Activated CD4-positive, alpha-beta T cell treated with anti-CD3 and anti-CD28 coated beads, Interleukin-2, Interleukin-6, amounts not matched to agents 100 ng/mL and 50 ng/mL, durations not matched to agents 16 hours and 8 hours (primary cell): Measurements from ENCODE around the gene DTNA.
"Not testable (repeated sequence)": the region's sequence is repeated elsewhere in the genome, so short reads cannot be mapped to it uniquely, and the experiment has no call there.

Experiments
- DNase-seq: peaks from one replicate; pipeline ENCODE4 v3.0.0-alpha.2; 2020

The DTNA gene

DNA sequence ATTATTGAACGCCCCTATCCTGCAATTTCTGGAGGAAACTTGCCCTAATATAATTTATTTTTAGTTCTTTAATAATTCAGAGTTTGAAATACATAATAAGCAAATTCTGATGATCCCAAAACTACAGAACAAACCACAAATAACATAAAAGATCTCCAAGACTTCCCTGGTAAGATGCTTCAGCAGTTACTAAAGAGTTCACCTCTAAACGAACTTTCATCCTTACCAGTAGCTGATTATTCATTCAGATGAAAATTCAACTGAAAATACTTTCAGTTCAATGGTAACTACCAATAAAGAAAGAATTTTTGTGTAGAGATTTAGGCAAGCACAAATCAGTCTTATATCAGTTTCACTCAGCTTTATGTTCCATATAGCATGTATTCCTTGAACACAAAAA lies 201.0 kb downstream of the DTNA start:
- DNase-seq: no peak

GRCh38 chr18:34911661-34912384 lies 201.7 kb downstream of the DTNA start:
- no peak for DNase-seq

DNA sequence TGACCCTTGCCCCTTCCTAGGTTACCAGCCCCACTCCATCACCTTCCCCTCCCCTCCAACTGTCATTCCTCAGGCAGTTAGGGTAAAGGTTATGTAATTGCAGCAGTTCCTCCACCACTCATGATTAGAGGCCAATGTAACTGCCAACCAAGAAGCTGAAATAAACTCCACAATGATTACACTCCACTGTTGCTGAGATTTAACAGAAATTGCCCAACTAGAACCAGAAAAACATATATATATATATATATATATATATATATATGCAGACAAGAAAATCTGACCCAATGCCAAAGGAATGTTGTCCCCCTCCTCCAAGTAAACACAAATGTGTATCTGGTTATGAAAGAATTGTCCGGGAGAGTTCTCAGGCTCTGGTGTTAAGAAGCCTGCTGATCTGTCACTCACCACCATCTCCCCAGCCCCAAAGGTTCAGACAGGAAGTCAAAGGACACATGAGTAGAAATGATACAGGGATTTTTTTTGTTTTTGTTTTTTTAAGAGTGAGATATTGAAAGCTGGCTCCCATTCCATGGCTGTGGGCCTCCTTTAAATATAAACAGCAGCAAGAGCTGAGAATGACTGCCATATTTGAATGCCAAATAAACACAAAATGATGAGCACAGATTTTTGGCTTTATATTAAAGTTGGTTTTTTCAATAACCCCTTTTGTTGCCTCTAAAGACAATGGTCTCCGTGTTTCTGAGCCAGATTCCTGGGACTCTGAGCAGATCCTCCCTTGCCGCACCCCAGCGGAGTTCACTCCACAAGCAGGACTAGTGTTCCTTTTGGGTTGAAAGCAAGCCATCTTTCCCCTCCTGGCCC lies 204.0 kb downstream of the DTNA start:
- no peak for DNase-seq

- no peak for DNase-seq
Measured at GRCh38 chr18:34915046-34915445, 204.9 kb downstream of the DTNA start.

DNA sequence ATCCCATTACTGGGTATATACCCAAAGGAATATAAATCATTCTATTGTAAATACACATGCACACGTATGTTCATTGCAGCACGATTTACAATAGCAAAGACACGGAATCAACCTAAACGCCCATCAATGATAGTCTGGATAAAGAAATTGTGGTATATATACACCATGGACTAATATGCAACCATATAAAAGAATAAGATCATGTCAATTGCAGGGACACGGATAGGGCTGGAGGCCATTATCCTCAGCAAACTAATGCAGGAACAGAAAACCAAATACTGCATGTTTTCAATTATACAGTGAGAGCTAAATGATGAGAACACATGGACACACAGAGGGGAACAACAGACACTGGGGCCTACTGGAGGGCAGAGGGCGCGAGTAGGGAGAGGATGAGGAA lies 206.4 kb downstream of the DTNA start:
- not testable (repeated sequence) for DNase-seq

- no peak for DNase-seq
Measured at GRCh38 chr18:34918856-34919255, 208.8 kb downstream of the DTNA start.

- no peak for DNase-seq
Measured at GRCh38 chr18:34921226-34921625, 211.1 kb downstream of the DTNA start.

GRCh38 chr18:34921811-34922385 lies 211.8 kb downstream of the DTNA start:
- DNase-seq: no peak

- DNase-seq: not testable (repeated sequence)
Measured at GRCh38 chr18:34922594-34922993, 212.5 kb downstream of the DTNA start.

DNA sequence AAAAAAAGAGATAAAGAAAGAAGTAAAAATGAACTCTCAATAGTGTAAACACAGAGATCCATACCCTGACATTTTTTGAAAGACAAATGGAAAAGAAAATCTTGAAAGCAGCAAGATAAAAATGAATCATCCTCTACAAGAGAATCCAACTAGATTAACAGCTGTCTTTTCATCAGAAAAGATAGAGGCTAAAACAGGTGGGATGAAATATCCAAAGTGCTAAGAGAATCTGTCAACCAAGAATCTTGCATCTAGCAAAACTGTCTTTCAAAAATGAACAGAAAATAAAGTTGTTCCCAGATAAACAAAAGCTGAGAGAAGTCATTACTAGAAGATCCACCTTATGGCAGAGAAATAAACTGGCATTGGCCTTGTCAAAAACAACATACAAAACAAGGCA lies 213.8 kb downstream of the DTNA start:
- DNase-seq: no peak

DNA sequence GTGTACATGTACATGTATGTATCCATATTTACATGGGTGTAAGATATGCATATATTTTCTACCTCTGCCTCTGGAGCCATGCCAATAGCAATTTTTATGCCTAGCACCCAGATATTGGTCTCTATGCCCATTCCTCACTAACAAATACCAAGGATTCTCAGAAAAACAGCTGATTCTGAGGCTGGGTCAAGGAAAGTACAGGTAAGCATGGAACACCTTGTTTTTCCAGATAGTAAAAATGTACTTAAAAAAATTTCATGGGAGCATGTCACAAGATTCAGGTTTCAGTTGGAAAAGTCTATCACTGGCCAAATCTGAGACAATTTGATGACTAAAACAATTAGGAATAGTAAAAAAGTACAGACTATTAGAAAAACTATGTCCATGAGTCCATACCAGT lies 216.6 kb downstream of the DTNA start:
- DNase-seq: no peak

- no peak for DNase-seq
Measured at GRCh38 chr18:34928088-34928753, 218.1 kb downstream of the DTNA start.

DNA sequence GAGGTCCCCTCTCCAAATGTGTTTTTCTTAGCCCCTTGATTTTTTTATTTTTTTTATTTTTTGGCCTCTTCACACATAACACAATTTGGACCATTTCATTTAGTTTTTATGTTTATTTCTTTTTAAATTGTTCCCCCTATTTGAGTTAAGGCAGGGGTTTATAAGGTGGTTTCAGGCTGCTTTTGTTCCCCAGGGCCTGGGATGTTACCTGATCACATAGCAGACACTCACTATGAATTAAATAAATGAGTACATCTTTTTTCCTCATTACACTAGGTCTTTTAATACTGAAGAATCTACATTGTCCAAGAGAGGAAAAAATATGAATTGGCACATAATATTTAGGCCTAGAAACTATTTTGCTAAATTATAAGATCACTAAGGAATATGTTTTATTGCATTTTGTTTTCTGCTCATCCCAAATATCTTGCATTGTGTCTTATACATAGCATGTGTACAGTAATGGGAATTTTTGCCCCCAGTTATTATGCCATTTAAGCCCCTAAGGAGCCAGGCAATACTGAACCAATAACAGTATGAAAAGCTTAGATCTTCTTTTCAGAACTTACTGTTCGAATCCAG lies 218.7 kb downstream of the DTNA start:
- DNase-seq: no peak

- no peak for DNase-seq
Measured at GRCh38 chr18:34929336-34929780, 219.3 kb downstream of the DTNA start.

- no peak for DNase-seq
Measured at GRCh38 chr18:34932363-34932762, 222.3 kb downstream of the DTNA start.

- DNase-seq: no peak
Measured at GRCh38 chr18:34932792-34933466, 222.8 kb downstream of the DTNA start.

GRCh38 chr18:34933909-34934661 lies 224.0 kb downstream of the DTNA start:
- DNase-seq: no peak

- DNase-seq: no peak
Measured at GRCh38 chr18:34936772-34937171, 226.7 kb downstream of the DTNA start.

DNA sequence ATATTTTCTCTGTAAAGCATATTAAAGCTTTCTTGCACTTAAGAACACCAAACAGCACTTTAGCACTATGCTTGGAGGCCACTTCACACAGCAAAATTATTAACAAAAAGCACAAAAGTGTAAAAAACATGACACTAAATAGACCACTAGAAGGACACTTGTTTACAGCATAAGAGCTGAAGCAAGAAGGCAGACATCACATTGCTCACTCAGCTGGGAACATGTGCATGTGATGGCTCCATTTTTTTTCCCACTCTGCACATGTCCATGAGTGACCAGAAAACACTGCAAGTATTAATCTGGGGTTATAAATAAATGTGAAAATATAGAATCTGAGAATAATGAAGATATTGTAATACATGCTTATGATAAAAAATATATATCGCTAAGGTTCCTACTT lies 228.0 kb downstream of the DTNA start:
- DNase-seq: no peak
